ENCODE results near the gene TXNDC2. TPM values are rescaled to one million over a fixed set of nuclear protein-coding genes. Genes with fewer than 3 reads are reported as not detected.

The TXNDC2 gene
- total RNA-seq, 4 donors from 2014 or later, result 0.62 to 0.96 TPM; not detected in 2

Small RNA genes lying within 50 kb of the gene (small RNA-seq; reads per million reads assigned to genes)
- gene RNA5SP449, result 0 reads per million in 4 donors
- gene RNA5SP450, result 2.6 to 40.9 (median 15.7) reads per million in 4 donors

Other genes with a start within 250 kb of the TXNDC2 start
- gene RAB31, start 177.7 kb upstream of the TXNDC2 start, total RNA-seq, result 100 to 1,000 TPM; 108 to 181 (median 136) TPM
- 100 to 1,000 TPM; 276 to 386 (median 317) TPM for gene VAPA, start 28.0 kb downstream of the TXNDC2 start, total RNA-seq